Measurements from ENCODE around the gene MIS18A.
"Not testable (repeated sequence)": the region's sequence is repeated elsewhere in the genome, so short reads cannot be mapped to it uniquely, and the experiment has no call there.

Gene MIS18A

GRCh38 chr21:32306021-32306780 is 27.4 kb upstream of the MIS18A start:
- DNase-seq (ENCODE audit: low read depth in 3 of 3, low spot score in 1 of 3) = no peak

- no peak for DNase-seq (ENCODE audit: low read depth in 3 of 3, low spot score in 1 of 3)
Observed at GRCh38 chr21:32304998-32305397, 26.1 kb upstream of the MIS18A start.

- no peak for DNase-seq (ENCODE audit: low read depth in 3 of 3, low spot score in 1 of 3)
Observed at GRCh38 chr21:32303385-32303784, 24.5 kb upstream of the MIS18A start.

GRCh38 chr21:32302560-32302959 is 23.7 kb upstream of the MIS18A start:
- DNase-seq (ENCODE audit: low read depth in 3 of 3, low spot score in 1 of 3) = no peak

DNA sequence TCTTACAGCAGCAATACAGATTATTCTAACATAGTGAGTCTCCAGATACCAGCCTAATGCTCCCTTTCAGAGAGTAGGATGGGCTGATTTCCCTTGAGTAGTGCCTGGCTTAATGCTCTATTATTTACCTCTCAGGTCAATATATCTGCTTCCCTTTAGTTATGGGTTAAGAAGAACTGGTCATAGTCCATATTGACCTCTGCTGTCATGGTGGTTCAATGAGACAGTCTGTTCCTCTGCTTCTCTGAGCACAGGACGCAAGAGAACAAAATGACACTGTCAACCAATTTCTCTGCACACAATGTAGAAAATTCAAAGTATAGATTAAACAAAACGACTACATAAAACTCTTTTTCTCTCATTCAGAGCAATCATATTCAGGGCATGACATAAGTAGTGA is 22.7 kb upstream of the MIS18A start:
- DNase-seq (ENCODE audit: low read depth in 3 of 3, low spot score in 1 of 3) = no peak

GRCh38 chr21:32300117-32300681 is 21.4 kb upstream of the MIS18A start:
- no peak for DNase-seq (ENCODE audit: low read depth in 3 of 3, low spot score in 1 of 3)

- DNase-seq (ENCODE audit: low read depth in 3 of 3, low spot score in 1 of 3) = no peak
Observed at GRCh38 chr21:32299695-32300094, 20.8 kb upstream of the MIS18A start.

DNA sequence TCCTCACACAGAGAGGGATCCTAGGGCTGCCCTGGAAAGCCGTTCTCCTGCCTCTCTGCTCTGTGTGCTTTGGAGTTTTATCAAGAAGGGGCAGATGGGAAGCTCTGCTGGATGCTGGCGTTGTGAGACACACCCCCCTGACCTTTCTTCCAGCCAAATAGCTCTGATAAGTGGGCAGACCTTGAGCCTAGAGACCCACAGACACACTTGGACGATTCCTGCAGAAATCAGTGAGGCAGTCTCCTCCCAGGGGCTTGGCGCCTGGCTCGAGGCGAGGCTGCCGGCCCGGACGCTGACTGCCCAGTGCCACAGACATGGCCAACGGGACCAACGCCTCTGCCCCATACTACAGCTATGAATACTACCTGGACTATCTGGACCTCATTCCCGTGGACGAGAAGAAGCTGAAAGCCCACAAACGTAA is 19.8 kb upstream of the MIS18A start, which contains the start of gene MRAP:
MRAP (plus strand) TSS at position 198 of the 424 bp plus-strand sequence; CDS start at position 315, 117 bp downstream.
- DNase-seq (ENCODE audit: low read depth in 3 of 3, low spot score in 1 of 3) = no peak

GRCh38 chr21:32298148-32298559 is 19.3 kb upstream of the MIS18A start:
- no peak for DNase-seq (ENCODE audit: low read depth in 3 of 3, low spot score in 1 of 3)

DNA sequence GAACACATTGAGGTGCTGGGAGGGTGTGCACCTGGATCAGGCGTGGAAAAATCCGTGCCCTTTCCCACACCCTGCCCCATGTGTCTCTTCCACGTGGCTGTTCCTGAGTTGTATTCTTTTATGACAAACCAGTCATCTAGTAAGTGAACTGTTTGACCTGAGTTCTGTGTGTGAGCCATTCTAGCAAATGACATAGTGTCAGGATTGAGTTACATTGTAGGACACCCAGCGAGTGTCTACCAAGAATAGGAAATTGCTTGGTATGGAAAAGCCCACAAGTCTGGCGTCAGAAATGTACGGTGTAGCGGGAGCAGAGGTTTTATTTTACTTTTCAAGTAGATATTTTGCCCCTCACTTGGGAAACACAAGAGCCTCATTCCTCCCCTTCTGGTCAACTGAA is 18.6 kb upstream of the MIS18A start:
- DNase-seq (ENCODE audit: low read depth in 3 of 3, low spot score in 1 of 3) = no peak

DNA sequence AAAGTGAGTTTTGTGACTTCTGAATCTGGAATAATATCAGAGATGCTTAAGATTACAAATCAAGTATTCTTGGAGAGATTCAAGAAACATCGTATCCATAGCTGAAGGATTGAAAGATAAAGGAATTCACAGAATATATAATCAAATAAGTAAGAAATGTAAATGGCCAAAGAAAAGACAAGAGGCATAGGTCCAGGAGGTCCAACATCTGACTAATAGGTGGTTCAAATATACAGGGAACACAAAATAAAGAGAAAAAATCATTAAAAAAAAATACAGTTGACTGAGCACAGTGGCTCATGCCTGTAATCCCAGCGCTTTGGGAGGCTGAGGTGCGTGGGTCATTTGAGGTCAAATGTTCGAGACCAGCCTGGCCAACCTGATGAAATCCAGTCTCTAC is 6.6 kb upstream of the MIS18A start:
- no peak for DNase-seq (ENCODE audit: low read depth in 3 of 3, low spot score in 1 of 3)

- no peak for DNase-seq (ENCODE audit: low read depth in 3 of 3, low spot score in 1 of 3)
Observed at GRCh38 chr21:32282992-32283391, 4.1 kb upstream of the MIS18A start.

DNA sequence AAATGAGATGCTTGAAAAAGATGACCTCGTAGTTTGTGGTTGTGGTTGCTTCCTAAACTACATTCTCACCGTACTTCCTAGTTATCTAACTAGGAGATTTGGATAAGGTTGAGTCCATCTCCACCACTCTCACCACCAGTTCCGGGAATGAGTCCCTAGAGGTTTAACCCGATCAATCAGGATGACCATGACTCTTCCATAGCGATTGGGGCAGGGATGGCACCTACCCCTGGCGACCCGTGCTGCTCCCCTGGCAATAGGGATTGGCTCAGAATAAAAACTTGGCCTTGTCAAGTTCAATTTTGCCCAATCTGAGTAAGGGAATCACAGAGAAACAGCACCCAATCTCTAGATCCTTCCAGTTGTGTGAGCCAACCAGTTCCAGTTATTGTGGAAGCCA is 2.7 kb upstream of the MIS18A start:
- no peak for DNase-seq (ENCODE audit: low read depth in 3 of 3, low spot score in 1 of 3)

- no peak for DNase-seq (ENCODE audit: low read depth in 3 of 3, low spot score in 1 of 3)
Observed at GRCh38 chr21:32279377-32279680, 480 bp upstream of the MIS18A start.

DNA sequence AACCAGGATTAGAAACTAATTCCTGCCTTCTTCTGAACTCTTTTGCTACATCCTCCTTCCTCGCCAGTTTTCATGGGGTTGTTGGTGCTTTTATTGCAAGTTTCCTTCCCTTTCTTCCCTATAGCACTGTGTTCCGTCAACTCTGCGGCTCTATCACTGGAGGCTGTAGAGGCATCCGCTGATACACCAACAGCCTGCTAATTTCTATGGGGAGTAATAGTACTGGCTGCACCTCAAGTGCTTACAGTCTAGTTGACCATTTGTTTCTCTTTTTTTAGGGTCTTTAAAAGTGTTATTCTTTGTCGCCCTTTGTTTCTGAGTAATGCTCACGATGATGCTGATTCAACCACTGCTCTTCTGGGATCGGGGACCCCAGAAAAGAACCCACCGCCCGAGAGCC is 746 bp downstream of the MIS18A start:
- no peak for DNase-seq (ENCODE audit: low read depth in 3 of 3, low spot score in 1 of 3)

DNA sequence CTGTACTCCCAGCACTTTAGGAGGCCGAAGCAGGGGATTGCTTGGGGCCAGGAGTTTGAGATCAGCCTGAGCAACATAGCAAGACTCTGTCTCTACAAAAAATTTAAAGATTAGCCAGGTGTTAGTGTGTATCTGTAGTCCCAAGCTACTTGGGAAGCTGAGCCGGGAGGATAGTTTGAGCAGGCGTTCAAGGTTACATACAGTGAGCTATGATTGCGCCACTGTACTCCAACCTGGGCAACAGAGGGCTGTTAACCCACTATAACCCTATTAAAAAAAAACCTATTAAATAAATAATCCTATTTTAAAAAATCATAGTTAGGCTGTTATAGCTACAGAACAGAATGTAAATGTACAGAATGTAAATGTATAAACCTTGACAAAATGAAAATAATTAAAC is 2.2 kb downstream of the MIS18A start:
- no peak for DNase-seq (ENCODE audit: low read depth in 3 of 3, low spot score in 1 of 3)

DNA sequence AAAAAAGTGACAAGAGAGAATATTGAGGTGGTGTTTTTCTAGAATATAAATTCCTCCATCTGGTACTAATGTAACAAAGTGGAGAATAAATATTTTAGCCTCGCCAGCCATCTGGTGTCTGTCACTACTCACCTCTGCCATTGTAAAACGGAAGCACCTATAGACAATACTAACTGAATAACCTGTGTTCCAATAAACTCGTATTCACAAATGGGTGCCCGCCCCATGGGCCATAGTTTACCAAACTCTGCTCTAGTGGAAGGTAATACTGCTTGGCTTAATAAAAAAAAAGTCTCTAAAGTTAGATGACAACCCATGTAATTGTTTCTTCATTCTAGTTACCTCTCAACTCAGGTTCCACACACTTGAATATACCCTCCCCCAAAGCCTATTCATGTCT is 8.1 kb downstream of the MIS18A start:
- no peak for DNase-seq (ENCODE audit: low read depth in 3 of 3, low spot score in 1 of 3)

GRCh38 chr21:32265321-32265720 is 13.5 kb downstream of the MIS18A start:
- DNase-seq (ENCODE audit: low read depth in 3 of 3, low spot score in 1 of 3) = not testable (repeated sequence)

DNA sequence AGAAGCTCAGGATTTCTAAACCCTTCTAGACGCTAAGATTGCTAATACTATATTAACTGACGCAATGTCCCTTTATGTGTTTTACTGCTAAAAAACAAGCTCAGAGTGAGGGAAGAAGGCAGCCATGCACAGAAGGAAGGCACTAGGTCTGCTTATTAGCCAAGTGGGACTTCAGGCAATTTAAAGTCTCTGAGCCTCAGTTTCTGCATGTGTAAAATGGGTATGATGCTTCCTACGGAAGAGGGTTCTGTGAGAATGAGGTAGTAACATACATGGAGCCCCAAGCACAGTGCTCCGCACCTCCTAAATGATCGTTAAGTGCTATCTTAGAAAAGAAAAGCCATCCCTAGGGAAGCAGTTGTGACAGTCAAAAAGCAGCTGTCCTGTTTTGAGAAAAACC is 16.9 kb downstream of the MIS18A start:
- no peak for DNase-seq (ENCODE audit: low read depth in 3 of 3, low spot score in 1 of 3)

- no peak for DNase-seq (ENCODE audit: low read depth in 3 of 3, low spot score in 1 of 3)
Observed at GRCh38 chr21:32260130-32260529, 18.7 kb downstream of the MIS18A start.

DNA sequence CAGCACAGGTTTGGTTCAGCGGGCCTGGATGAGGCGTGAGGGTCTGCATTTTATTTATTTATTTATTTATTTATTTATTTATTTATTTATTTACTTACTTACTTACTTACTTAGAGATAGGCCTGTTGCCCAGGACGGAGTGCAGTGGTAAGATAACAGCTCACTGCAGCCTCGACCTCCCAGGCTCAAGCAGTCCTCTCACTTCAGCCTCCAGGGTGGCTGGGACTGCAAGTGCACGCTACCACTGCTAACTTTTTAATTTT is 20.1 kb downstream of the MIS18A start:
- DNase-seq (ENCODE audit: low read depth in 3 of 3, low spot score in 1 of 3) = not testable (repeated sequence)

GRCh38 chr21:32257962-32258785 is 20.7 kb downstream of the MIS18A start:
- DNase-seq (ENCODE audit: low read depth in 3 of 3, low spot score in 1 of 3) = no peak

Data from stimulated activated CD4-positive, alpha-beta T cell treated with anti-CD3 and anti-CD28 coated beads, TNF-alpha, amount 100 ng/mL, for 1 hour (primary cell).